T-helper 2 cell (primary cell): Measurements from ENCODE around the gene COMMD10.
"Not testable (repeated sequence)": the region's sequence is repeated elsewhere in the genome, so short reads cannot be mapped to it uniquely, and the experiment has no call there.

Experiments used
- DNase-seq, 5 experiments: peaks; one replicate each; pipeline versions ENCODE4 v3.0.0 to v3.0.0-alpha.2; 2012 to 2022

Gene COMMD10

DNA sequence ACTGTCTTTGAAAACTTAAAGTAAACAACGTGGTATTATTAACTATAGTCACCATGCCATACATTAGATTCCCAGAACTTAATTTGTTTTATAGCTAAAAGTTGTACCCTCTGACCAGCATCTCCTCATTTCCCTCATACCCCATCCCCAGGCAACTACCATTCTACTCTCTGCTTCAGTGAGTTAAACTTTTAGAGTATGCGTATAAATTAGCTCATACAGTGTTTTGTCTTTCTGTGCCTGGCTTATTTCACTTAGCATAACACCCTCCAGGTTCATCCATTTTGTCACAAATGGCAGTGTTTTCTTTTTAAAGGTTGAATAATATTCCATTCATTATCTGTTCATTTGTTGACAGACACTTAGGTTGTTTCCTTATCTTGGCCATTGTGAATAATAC is 14.2 kb downstream of the COMMD10 start:
- DNase-seq = no peak

DNA sequence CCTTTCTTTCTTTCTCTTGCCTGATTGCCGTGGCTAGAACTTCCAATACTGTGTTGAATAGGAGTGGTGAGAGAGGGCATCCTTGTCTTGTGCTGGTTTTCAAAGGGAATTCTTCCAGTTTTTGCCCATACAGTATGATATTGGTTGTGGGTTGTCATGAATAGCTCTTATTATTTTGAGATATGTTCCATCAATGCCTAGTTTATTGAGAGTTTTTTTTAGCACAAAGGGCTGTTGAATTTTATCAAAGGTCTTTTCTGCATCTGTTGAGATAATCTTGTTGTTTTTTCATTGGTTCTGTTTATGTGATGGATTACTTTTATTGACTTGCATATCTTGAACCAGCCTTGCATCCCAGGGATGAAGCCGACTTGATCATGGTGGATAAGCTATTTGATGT is 20.1 kb downstream of the COMMD10 start:
- not testable (repeated sequence) for DNase-seq

DNA sequence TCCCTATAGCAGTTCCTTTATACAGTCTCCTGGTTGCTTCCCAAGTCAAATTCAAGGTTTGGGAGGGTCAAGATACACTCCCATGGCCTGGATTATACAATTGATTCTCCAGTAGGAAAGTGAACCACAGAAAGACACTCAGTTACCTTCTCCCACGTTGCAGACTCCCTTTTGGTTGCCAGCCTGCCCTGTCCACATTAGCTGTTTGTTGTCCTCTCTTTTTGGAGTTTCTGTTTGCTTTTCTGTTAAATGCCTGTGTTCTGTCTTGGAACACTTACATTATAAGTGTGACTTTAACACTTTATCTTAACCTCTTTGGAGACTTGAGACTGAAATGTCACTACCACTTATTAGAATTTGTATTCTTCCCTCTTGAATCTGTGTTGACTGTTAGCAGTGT is 30.3 kb downstream of the COMMD10 start:
- DNase-seq = no peak

DNA sequence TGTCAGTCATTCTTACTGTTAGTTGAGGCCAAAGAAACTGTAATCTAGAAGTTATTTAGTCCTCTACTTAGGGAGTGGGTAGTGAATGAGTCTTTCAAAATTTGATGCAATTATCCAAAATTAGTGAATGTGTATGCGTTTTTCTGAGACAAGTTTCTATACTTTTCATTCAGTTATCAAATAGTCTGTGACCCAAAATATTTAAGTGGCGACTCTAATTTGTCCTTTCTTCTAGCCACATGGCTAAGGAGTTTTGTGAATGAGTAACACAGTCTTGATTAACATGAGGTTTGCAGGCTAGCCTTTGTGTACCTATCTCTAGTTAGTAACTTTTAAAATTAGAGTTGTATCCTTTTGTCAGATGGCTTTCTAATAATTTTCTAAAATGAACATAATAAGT is 45.6 kb downstream of the COMMD10 start:
- DNase-seq = no peak

DNA sequence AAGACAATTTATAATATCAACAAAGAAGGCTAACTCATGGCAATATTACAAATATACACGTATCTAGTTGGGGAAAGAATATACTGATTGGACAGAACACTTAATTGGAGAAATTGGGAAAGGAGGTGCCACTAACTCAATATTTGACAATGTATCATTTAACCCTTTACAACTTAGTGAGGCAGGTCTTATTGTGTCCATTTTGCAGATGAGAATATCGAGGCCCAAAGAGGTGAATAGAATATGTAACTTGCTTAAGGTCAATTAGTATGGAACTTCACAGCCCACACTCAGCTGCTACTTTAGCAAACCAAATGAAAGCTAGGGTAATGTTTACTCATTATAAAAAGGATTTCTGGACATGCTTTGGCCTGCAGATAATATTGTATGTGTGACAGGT is 46.2 kb downstream of the COMMD10 start:
- DNase-seq = no peak

DNA sequence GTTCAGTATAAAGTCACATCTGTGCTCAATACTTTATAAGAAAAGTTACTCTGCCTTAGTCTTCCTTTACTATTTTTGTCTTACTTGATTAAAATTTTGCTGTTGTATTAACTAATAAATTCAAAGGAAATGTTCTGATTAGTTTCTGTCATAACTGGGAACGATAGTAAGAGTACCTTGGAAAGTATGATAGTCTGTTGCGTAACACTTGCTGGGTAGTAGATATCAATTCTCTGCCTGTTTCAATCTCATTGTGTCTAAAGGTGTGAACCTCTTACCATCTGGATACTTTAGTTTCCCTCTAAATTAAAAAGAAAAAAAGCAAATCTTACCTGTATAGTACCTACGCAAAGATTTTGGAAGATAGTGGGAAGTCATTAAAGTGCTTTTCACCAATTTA is 48.5 kb downstream of the COMMD10 start:
- DNase-seq = no peak

DNA sequence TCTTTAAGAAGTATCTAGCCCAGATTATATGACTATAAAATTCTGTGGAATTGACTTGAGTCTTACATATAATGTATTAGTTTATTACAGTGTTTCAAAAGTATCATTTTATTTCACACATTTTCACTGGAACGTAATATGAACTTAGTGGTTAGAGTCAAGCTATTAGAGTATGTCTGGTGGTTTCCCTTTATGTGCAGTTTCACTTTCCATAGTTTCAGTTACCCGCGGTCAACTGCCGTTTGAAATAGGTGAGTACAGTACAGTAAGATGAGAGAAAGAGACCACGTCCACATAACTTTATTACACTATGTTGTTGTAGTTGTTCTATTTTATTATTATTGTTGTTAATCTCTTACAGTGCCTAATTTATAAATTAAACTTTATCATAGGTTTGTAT is 50.5 kb downstream of the COMMD10 start:
- peak in 1 of 5 experiments; percentile 82 for DNase-seq

DNA sequence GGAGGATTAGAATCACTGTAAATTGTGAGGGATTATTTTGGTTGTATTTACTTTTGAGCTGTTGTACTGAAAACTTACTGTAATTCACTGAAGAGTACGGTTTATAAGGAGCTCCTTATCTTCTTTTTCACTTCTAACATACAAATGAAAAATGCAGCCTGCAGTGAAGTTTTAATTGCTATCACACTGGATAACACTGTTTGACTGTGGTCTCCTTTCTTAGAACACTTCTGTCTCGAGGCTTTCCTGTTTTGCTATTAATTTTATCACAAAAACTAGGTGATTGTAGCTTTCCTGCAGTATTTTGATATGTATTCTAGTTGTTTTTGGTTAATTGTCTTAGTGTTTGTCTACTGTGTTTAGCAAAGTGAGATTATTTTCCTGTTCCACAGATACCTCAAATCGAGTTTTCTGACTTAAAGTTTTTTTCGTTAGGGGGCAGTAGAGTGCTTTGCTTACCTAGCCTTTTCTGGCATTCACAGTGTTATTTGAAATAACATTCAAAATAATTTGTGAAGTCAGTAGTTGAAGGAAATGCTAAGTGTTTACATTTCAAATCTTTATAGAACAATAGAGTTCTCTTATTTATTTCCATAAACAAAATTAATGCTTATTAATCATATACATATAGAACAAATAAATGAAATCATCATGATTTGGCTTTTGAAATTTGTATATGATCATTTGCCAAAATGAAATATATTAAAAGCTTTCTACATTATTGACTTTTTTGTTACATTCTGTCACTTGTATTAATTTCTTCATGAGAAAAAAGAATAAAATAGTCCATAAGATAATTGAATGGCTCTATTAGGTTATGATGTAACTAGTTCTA is 52.9 kb downstream of the COMMD10 start:
- peak in 2 of 5 experiments; percentile 18 to 56 for DNase-seq

DNA sequence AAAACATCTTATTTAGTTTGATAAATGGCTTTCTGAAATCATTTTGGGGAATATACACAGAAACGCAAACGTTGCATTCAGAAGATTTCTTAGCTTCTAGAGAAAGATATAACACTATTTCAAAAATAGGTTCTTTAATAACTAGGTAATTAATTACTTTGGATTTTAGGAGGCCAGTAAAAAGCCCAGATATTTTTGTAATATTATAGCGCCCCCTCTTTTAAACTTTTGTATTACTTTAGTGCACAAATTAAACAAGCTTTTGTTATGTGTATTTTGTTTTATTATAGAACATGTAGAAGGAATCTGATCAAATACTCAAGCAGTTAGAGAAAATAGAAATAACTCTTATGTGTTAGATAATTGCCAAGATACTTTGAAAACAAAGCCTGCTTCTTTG is 57.7 kb downstream of the COMMD10 start:
- DNase-seq = no peak

DNA sequence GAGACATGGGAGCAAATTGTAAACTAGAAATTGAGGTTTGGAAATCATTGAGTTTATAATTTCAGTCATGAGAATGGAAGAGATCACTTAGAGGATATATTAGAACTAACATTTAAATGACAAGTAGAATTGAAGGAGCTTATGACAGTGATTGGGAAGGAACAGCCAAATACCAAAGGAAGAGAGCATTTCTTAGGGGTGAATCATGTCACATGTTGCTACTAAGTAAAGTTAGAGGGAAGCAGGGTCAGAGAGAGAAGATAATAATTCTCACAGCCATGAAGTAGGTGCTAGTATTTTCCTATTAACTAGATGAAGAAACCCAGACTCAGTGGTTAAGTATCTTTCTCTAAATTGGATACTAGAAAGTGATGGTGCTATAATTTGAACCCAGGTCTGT is 59.3 kb downstream of the COMMD10 start:
- no peak for DNase-seq

DNA sequence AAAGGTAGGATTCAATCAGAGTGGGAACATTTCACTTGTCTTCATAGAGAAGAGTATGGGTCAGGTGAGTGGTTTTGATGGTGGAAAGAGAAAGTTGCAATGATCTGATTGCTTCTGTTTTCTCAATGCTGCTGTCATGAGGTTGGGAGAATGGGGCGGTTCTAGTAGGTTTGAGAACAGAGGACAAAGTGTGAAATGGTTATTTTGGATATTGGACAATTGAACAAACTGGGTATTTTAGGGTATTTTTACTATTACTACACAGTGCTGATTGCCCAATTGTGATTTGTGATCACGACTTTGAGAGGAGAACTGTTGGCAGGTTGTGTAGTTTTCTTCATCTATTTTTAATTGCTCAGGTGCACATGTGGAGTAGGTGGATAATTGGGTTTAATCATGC is 60.2 kb downstream of the COMMD10 start:
- DNase-seq = no peak

DNA sequence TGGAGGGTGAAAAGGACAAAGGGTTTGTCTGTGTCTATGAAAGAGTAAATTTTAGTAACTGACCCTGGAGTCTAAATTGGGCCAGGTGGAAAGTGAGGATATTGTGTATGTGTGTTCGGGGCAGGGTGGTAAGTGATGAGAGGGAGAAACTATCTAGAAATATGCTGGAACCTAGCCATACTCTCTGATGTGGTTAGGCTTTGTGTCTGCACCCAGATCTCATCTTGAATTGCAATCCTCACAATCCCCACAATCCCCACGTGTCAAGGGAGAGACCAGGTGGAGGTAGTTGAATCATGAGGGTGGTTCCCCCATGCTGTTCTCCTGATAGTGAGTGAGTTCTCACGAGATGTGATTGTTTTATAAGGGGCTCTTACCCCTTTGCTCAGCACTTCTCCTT is 60.6 kb downstream of the COMMD10 start:
- no peak for DNase-seq

DNA sequence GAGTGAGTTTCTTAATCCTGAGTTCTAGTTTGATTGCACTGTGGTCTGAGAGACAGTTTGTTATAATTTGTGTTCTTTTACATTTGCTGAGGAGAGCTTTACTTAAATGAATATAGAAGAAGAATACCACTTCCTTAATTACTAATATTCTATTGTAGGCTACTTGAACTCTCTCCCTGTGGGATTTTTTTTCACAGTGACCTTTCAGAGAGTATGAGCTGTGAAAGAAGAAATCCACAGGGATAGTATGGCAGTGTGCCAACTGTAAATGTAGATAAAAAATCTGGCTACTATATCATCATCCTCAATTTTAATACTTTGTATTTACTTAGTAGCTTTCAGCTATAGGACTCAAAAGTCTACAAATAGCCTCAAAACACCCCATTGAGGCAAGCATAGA is 67.3 kb downstream of the COMMD10 start:
- DNase-seq = no peak

DNA sequence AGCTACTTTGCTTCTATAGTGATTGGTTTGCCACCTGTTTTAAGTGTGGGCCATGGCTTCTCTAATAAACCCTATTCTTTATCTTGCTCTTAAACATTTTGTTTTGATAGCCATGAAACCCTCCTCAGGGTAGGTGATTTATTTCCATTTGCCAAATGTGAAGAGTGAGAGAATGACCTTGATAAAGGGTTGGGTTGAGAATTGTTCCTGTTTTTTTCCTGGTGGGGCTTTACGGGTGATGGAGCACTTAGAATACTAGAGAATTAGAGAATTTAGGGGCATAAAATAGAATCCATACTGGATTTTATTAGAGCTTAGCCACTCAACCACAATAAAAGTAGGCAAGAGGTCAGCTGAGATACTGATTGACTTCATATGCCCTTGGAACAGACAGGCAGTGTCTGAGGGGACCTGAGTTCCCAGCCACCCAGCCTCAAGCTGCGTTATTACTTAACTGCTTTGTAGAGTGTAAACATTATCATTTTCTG is 68.9 kb downstream of the COMMD10 start:
- no peak for DNase-seq

DNA sequence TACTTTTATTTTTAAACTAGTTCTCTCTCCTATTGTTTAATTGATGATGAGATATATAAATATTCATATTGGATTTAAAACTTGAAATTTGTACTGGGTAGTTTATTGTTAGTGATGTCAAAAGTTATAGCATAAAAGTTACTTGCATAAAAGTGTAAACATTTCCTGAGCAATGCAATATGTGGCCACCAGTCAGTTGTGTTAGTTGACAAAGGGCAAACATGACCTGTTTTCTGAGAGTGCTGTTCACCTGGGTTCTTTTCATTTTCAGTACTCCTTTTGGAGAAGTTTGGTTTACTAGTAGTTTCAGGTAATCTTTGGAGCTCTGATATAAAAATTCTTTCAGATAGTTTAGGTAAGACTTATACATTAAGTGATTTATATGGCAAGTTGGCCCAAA is 69.4 kb downstream of the COMMD10 start:
- DNase-seq = no peak

DNA sequence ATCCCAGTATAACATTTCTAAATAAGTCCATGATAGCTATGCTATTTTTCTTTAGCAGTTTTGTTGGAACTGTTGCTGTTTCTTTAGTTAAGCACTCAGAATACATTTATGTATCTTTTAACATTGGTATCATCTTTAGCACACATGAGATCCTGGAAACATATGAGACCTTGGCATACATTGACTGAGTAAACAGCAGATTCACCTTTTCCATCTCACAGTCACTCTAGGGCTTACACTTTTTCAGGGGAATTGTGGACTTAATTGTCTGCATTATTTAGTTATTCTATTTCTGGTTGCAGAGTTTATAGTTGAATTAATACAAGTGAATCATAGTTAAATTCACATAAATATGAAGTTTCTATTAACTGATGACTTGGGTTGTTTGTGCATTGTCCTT is 70.1 kb downstream of the COMMD10 start:
- no peak for DNase-seq

DNA sequence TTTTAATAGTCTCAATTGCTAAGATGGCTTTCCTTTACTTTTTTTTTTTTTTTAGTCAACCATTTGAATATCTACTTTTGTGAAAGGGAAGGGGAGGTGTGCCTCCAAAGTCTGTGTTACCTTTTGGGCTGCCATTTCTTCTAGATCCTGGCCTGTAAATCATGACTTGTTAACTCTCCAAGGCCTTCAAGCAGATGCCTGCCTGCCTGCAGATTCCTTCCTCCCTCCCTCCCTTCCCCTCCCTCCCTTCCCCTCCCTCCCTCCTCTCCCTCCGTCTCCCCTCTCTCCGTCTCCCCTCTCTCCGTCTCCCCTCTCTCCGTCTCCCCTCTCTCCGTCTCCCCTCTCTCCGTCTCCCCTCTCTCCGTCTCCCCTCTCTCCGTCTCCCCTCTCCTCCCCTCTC is 73.1 kb downstream of the COMMD10 start:
- no peak for DNase-seq

DNA sequence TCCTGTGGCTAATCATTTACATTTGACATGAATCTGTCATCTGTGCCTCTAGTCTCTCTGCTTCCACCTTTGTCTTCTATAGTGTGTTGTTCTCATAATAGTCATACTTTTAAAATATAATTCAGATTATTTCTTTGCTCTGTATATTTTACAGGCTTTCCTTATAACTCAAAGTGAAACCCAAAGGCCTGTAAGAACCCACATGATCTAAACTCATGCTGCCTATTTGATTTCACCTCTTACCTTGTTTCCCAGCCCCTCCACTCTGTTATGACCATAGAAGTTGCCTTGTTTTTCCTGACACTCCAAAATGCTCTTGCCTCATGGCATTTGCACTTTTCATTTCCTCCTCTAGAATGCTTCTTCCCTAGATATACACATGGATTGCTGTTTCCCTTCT is 74.2 kb downstream of the COMMD10 start:
- DNase-seq = no peak

DNA sequence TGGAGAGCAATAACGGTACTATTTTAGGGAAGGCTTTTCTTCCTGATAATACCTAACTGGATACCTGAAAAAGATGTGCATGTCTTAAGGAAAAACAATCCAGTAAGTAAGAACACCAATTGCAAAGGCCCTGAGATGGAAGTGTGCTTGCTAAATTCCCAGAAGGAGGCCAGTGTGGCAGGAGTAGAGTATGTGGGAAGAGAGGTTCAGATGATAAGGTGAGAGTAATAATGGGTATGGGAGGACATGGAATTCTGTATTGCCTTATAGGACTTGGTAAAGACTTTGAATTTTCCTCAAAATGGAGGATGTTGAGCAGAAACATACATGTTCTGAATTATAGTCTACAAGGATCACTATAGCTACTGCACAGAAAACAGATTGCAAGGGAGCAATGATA is 89.3 kb downstream of the COMMD10 start:
- DNase-seq = no peak

DNA sequence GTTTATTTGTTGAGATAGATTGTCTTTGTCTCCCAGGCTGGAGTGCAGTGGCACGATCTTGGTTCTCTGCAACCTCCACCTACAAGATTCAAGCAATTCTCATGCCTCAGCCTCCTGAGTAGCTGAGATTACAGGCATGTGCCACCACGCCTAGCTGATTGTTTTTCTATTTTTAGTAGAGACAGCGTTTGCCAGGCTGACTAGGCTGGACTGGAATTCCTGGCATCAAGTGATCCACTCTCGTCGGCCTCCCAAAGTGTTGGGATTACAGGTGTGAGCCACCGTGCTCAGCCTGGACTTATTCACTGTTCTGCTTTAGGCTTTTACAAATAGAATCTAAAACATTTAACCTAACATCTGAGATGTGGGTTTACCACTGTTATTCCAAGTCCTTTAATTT is 91.3 kb downstream of the COMMD10 start:
- DNase-seq = no peak

DNA sequence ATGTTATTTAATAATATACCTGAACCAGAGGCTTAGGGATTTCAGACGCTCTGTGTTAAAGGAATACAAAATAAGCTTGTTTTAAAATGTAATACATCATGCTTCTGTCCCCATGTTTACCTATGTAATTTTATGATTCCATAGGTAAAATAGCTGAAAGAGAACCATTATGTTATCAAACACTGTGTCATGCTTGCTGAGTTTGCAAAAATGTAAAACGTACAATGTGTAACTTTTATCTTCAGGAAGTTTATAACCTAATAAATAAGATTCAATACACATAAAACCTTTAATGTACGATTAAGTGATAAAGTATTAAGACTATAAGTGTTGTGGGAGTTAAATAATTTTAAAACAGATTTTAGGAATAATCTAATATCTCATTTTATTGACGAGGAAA is 94.1 kb downstream of the COMMD10 start:
- DNase-seq = no peak

DNA sequence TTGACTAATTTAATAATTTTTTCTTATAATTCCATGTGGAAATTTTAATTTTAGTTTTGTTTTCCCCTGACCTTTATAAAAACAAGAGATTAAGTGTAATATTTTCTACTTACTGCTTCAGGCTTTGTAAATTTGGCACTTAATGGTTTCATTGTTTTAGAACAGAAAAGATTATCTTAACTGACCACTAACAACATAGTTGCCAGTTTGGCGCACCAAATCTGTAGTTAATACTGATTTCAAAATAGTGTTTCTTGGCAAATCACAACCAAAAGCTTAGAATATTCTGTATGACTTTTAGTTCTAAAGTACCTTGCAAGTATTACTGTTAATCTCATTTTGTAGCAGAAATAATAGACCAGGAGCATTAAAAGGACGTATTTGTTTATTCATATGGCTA is 124.3 kb downstream of the COMMD10 start:
- no peak for DNase-seq

DNA sequence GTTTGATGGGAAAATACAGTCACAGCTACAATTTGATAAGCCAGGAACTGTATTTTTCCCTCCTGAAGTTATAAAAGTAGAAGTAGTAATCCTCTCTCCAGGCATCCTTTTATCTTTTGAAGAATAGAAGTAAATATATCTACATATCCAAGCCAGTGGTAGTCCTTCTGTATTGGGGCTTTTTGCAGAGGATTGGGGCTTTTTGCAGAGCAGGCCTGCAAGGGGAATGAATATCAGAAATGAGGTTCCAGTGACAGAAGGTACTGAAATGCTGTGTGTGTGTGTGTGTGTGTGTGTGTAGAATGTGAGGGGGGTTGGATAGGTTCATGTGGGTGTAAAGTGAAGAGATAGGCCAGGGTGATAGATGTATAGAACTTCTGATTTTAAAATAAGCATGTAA is 127.4 kb downstream of the COMMD10 start:
- no peak for DNase-seq

DNA sequence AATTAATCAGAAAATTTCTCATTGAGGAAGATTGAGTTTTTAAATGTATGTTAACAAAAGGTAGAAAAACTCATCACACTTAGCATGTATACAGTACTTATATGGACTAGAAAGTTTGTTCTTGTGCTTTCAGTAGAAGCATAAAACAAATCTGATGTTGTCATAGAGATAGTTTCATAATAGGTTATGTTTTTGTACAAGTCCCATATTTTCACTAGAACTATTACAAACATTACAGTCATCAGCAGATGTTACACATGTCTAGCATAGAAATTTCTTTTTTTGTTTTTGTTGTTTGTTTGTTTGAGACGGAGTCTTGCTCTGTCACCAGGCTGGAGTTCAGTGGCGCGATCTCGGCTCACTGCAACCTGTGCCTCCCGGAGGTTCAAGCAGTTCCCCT is 131.4 kb downstream of the COMMD10 start:
- DNase-seq = no peak
